ENCODE measurements around the gene PCSK2.

The PCSK2 gene

GRCh38 chr20:17523326-17523725 lies 296.5 kb downstream of the PCSK2 start:
- TF ChIP-seq GATA1 (IDR thresholded peaks at IDR 0.05; ENCODE audit: low read depth, low read length) (no peak), POLR2A (IDR thresholded peaks at IDR 0.05; ENCODE audit: low read length) (no peak)
- no peak for DNase-seq

GRCh38 chr20:17524560-17524959 lies 297.7 kb downstream of the PCSK2 start:
- TF ChIP-seq POLR2A (IDR thresholded peaks at IDR 0.05; ENCODE audit: low read length) (no peak), GATA1 (IDR thresholded peaks at IDR 0.05; ENCODE audit: low read depth, low read length) (no peak)
- no peak for DNase-seq

GRCh38 chr20:17525132-17525531 lies 298.3 kb downstream of the PCSK2 start:
- TF ChIP-seq POLR2A (IDR thresholded peaks at IDR 0.05; ENCODE audit: low read length) (no peak), GATA1 (IDR thresholded peaks at IDR 0.05; ENCODE audit: low read depth, low read length) (no peak)

GRCh38 chr20:17525650-17526049 lies 298.8 kb downstream of the PCSK2 start:
- TF ChIP-seq GATA1 (IDR thresholded peaks at IDR 0.05; ENCODE audit: low read depth, low read length), result no peak
- TF ChIP-seq POLR2A (IDR thresholded peaks at IDR 0.05; ENCODE audit: low read length), result no peak
- peak; percentile 33 to 37 for DNase-seq

More at GRCh38 chr20:17525132-17525531, 298.3 kb downstream of the PCSK2 start:
- no peak for DNase-seq

- TF ChIP-seq GATA1 (IDR thresholded peaks at IDR 0.05; ENCODE audit: low read depth, low read length), result no peak
- TF ChIP-seq POLR2A (IDR thresholded peaks at IDR 0.05; ENCODE audit: low read length), result no peak
- no peak for DNase-seq
These were observed 302.7 kb downstream of the PCSK2 start for GRCh38 chr20:17529586-17529985.

GRCh38 chr20:17530153-17530552 lies 303.3 kb downstream of the PCSK2 start:
- DNase-seq, result no peak
- TF ChIP-seq GATA1 (IDR thresholded peaks at IDR 0.05; ENCODE audit: low read depth, low read length) (no peak), POLR2A (IDR thresholded peaks at IDR 0.05; ENCODE audit: low read length) (no peak)

- TF ChIP-seq POLR2A (IDR thresholded peaks at IDR 0.05; ENCODE audit: low read length) (peak; percentile 46), GATA1 (IDR thresholded peaks at IDR 0.05; ENCODE audit: low read depth, low read length) (no peak)
- peak; percentile 63 to 73 for DNase-seq
These were observed 304.1 kb downstream of the PCSK2 start, which contains the start of gene BFSP1 for GRCh38 chr20:17530716-17531664. BFSP1 (minus strand) TSS chr20:17531379; CDS start chr20:17531329, 50 bp downstream.

- TF ChIP-seq GATA1 (IDR thresholded peaks at IDR 0.05; ENCODE audit: low read depth, low read length) (no peak), POLR2A (IDR thresholded peaks at IDR 0.05; ENCODE audit: low read length) (no peak)
- no peak for DNase-seq
These were observed 304.8 kb downstream of the PCSK2 start for GRCh38 chr20:17531665-17532025.

- DNase-seq, result peak; percentile 51 to 56
- TF ChIP-seq GATA1 (IDR thresholded peaks at IDR 0.05; ENCODE audit: low read depth, low read length) (no peak), POLR2A (IDR thresholded peaks at IDR 0.05; ENCODE audit: low read length) (no peak)
These were observed 306.6 kb downstream of the PCSK2 start for GRCh38 chr20:17533396-17533795.

GRCh38 chr20:17534077-17534476 lies 307.2 kb downstream of the PCSK2 start:
- no peak for DNase-seq
- TF ChIP-seq POLR2A (IDR thresholded peaks at IDR 0.05; ENCODE audit: low read length) (no peak), GATA1 (IDR thresholded peaks at IDR 0.05; ENCODE audit: low read depth, low read length) (no peak)

All from erythroblast (primary cell).